NB4 (cell line): ENCODE data around the gene CIART.
A peak's percentile ranks its signal among the peaks of the same experiment; 100 is the strongest.

Source experiments
- DNase-seq: peaks from one replicate; pipeline ENCODE4 v3.0.0; 2010; ENCODE audit warnings: low read depth
- H3K4me3 ChIP-seq: one replicate; pipeline ENCODE4 v1.5.1; 2011; ENCODE audit warnings: mild to moderate bottlenecking, low read depth, low read length, moderate library complexity
- MYC ChIP-seq: IDR thresholded peaks from 2 replicates; pipeline ENCODE4 v1.6.1; 2011; ENCODE audit warnings: low read depth, low read length
- POLR2A ChIP-seq: IDR thresholded peaks from 2 replicates; pipeline ENCODE4 v1.6.1; 2011; ENCODE audit warnings: mild to moderate bottlenecking; ENCODE audit not compliant: insufficient read length; ENCODE audit errors: extremely low read depth
- TF ChIP-seq, protein P1 (sequence below): IDR thresholded peaks from one replicate; pipeline ENCODE4 v1.5.1; 2012; ENCODE audit warnings: low read depth, low read length
- TF ChIP-seq, protein P2 (sequence below): IDR thresholded peaks from 2 replicates; pipeline ENCODE4 v1.6.1; 2011; ENCODE audit warnings: low read depth, low read length

CIART gene

DNA sequence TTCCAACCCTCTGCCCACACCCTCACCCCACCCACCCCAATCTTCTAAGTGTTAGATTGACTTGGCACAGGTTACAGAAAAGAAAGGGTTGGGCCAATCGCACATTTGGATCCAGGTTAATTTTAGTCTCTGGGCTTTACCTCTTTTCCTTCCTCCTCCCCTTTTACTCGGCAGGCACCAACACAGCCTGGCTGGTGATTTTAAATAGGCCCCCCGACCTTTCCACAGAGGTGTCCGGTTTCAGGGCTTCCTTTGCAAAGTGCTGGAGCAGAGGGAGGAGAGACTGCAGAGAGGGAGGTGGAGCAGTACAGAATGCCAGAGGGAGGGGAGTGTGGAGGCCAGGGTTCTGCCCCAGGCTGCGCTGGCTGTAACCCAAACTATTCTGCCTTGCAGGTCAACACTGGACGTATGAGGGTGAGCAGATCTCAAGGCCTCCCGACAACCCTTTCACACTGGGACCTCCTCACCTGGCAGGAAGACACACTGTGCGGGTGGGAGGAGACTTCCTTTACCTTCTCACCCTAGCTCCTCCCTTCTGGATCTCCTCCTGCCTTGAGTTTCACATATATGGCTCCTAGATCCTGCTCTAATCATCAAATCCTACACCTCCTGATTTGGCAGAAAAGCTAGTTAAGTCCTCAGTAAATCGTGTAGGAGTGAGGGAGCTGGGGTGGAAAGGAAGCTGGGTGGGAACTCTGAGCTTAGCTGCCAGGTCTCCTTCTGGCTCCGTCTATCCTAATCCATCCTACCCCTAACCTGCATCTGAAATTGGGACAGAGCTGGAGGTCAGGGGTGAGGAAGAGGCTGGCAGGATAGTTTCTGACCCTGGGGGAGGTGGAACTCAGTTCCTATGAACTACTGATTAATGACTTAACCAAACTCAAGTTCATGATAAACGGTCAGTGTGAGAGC lies 22.3 kb upstream of the CIART start:
- TF ChIP-seq, protein P1, sequence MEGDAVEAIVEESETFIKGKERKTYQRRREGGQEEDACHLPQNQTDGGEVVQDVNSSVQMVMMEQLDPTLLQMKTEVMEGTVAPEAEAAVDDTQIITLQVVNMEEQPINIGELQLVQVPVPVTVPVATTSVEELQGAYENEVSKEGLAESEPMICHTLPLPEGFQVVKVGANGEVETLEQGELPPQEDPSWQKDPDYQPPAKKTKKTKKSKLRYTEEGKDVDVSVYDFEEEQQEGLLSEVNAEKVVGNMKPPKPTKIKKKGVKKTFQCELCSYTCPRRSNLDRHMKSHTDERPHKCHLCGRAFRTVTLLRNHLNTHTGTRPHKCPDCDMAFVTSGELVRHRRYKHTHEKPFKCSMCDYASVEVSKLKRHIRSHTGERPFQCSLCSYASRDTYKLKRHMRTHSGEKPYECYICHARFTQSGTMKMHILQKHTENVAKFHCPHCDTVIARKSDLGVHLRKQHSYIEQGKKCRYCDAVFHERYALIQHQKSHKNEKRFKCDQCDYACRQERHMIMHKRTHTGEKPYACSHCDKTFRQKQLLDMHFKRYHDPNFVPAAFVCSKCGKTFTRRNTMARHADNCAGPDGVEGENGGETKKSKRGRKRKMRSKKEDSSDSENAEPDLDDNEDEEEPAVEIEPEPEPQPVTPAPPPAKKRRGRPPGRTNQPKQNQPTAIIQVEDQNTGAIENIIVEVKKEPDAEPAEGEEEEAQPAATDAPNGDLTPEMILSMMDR, result no peak
- no peak for TF ChIP-seq MYC
- TF ChIP-seq POLR2A, result no peak
- TF ChIP-seq, protein P2, sequence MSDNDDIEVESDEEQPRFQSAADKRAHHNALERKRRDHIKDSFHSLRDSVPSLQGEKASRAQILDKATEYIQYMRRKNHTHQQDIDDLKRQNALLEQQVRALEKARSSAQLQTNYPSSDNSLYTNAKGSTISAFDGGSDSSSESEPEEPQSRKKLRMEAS, result no peak
- H3K4me3 ChIP-seq, result no peak overlapping the region
- DNase-seq, result no peak

DNA sequence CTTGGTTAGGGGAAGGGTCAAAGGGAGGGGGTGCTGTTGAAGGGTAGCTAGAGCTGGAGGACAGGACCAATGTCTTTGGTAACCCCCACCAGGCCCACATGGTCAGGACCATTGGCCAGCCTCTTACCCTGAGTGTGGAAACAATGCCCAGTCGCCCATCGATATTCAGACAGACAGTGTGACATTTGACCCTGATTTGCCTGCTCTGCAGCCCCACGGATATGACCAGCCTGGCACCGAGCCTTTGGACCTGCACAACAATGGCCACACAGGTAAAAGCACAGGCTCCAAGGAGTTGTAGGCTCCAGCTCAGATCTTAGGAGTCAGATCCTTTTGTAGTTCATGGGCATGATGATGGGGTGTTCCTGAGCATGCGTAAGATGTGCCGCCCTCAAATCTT lies 21.0 kb upstream of the CIART start:
- H3K4me3 ChIP-seq, result no peak overlapping the region
- TF ChIP-seq POLR2A (no peak), MYC (no peak)
- TF ChIP-seq, protein P1, result no peak
- TF ChIP-seq, protein P2, result no peak
- DNase-seq, result no peak

DNA sequence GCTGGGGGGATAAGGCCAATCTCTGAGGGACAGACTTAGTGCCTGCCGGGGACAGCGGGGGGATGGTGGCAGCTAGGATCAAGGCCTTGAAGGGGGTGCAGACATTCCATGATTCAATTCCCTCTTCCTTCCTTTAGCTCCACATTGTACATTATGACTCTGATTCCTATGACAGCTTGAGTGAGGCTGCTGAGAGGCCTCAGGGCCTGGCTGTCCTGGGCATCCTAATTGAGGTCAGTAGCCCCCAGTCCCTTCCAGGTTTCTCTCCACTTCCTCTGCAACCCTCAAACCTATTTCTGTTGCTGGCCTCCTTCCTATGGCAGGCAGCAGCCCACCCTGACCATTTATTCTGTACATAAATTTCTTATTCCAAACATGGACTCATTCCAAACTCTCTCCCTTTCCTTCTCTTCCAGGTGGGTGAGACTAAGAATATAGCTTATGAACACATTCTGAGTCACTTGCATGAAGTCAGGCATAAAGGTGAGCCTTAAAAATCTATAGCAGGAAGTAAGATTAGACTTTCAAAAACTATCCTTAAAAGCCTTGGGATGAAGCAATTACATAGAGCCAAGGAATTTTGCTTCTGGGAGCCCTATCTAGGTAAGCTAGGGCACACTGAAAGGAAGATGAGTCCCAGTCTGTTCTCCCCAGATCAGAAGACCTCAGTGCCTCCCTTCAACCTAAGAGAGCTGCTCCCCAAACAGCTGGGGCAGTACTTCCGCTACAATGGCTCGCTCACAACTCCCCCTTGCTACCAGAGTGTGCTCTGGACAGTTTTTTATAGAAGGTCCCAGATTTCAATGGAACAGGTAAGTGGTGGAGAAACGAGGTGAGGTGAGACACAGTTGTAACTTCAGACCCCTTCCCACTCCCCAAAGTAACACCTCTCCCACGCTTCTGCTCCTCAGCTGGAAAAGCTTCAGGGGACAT lies 19.7 kb upstream of the CIART start:
- no peak for DNase-seq
- TF ChIP-seq POLR2A, result no peak
- TF ChIP-seq, protein P2, result no peak
- TF ChIP-seq MYC, result no peak
- TF ChIP-seq, protein P1, result no peak
- no peak overlapping the region for H3K4me3 ChIP-seq

DNA sequence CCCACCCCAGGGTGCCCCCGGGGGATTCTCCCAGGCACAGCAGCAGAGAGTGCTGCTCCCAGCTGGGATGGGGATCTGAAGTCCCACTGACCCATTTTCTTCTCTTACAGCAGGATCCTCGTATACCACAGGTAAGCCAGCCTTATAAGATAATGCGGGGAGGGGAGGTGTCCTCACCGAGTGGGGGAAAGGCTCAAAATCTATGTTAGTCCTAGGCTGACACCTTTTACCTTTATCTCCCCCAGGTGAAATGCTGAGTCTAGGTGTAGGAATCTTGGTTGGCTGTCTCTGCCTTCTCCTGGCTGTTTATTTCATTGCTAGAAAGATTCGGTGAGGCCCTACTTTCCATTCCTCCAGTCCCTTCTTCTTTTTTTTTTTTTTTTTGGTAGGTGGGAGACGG lies 18.8 kb upstream of the CIART start:
- TF ChIP-seq, protein P2, result no peak
- TF ChIP-seq MYC (no peak), POLR2A (no peak)
- TF ChIP-seq, protein P1, result no peak
- no peak overlapping the region for H3K4me3 ChIP-seq
- DNase-seq, result no peak

DNA sequence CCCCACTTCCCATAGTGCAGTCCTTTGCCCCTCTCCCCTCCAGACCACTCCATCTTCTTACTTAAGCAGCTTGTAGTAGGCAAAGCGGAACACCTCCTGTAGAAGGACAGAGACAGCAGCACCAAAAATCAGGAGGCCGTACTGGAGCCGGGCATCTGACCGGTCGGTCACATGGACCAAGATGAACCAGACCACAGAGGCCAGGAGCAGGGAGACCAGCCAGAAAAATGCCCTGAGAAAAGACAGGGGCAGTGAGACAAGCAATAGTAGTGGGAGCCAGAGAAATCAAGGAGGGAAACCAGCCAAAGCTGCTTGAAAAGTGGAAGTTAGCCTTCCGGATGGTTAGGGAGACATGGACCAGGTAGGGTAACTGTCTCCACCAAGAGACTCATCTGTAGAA lies 14.5 kb upstream of the CIART start:
- H3K4me3 ChIP-seq, result peak overlapping the region; percentile 98
- TF ChIP-seq, protein P2, result no peak
- TF ChIP-seq, protein P1, result no peak
- TF ChIP-seq POLR2A (no peak), MYC (no peak)
- no peak for DNase-seq
